Upper lobe of left lung (tissue), 6 donors: ENCODE data around the gene CACNA2D1. TPM values are rescaled to one million over a fixed set of nuclear protein-coding genes. Genes with fewer than 3 reads are reported as not detected.

Experiments used
- ATAC-seq, 2 donors: fragments of 200-7000 bp; cut with Tn5 transposase; one replicate each; pipeline ENCODE4 v1.9.1; 2022; ENCODE audit warnings: mild to moderate bottlenecking in 2 of 2, moderate library complexity in 2 of 2; ENCODE audit not compliant: low FRiP score in 2 of 2
- DNase-seq, 2 donors: peaks; one replicate each; pipeline ENCODE4 v3.0.0-alpha.2; 2019 to 2020
- H3K27ac ChIP-seq, 4 donors: fragments of 200-600 bp; sonication (generic); one replicate each; pipeline ENCODE4 v1.5.1; 2016 to 2019
- H3K27me3 ChIP-seq, 4 donors: fragments of 200-600 bp; sonication (generic); one replicate each; pipeline ENCODE4 v1.5.1; 2017 to 2019
- H3K36me3 ChIP-seq, 4 donors: fragments of 200-600 bp; sonication (generic); one replicate each; pipeline ENCODE4 v1.5.1; 2016 to 2019
- H3K4me1 ChIP-seq, 4 donors: fragments of 200-600 bp; sonication (generic); one replicate each; pipeline ENCODE4 v1.5.1; 2018 to 2019
- H3K4me3 ChIP-seq, 4 donors: fragments of 200-600 bp; sonication (generic); one replicate each; pipeline ENCODE4 v1.5.1; 2017 to 2019; ENCODE audit warnings: mild to moderate bottlenecking in 2 of 4, moderate library complexity in 1 of 4
- H3K9me3 ChIP-seq, 4 donors: fragments of 200-600 bp; sonication (generic); one replicate each; pipeline ENCODE4 v1.5.1; 2018 to 2019
- CTCF ChIP-seq, 6 experiments: fragments of 450-650 bp in 4 of 6; fragments of 200-600 bp in 2 of 6; sonication (generic) in 2 of 6; IDR thresholded peaks; one replicate each; pipeline ENCODE4 v1.5.1; 2016 to 2019; ENCODE audit warnings: antibody characterized with exemption in 6 of 6
- EP300 ChIP-seq, 4 donors: sonication (generic); formaldehyde crosslinking; IDR thresholded peaks; one replicate each; pipeline ENCODE4 v1.5.1; 2017; ENCODE audit warnings: antibody characterized with exemption in 4 of 4, control low read depth in 2 of 4
- POLR2A ChIP-seq, 4 donors: fragments of 450-650 bp; IDR thresholded peaks; one replicate each; pipeline ENCODE4 v1.5.1; 2016 to 2017; ENCODE audit warnings: antibody characterized with exemption in 4 of 4, mild to moderate bottlenecking in 2 of 4
- POLR2AphosphoS5 ChIP-seq, 2 donors: sonication (generic); formaldehyde crosslinking; IDR thresholded peaks; one replicate each; pipeline ENCODE4 v1.5.1; 2017; ENCODE audit warnings: antibody characterized with exemption in 2 of 2
- WGBS, 2 donors: methylation state at CpG; one replicate each; pipeline ENCODE4 v1.1.5; 2017 to 2018; 5-methylcytosine and 5-hydroxymethylcytosine counted together
- total RNA-seq, 6 donors: library from RNA; depleted of rRNA in 4 of 6; stranded (reverse); fragments of >200 nt in 4 of 6; gene quantifications; one replicate each; pipeline versions ENCODE4 v1.1.0 to v1.2.1, GENCODE V29; 2016 to 2021
- donor health status: DM: no; HTN: no; CAD: no; lungs with moderate emphysema.
- donor health status: DM: no; HTN: yes; CAD: no; lungs with severe emphysema.

Gene CACNA2D1
- total RNA-seq, 6 donors from 2014 or later, result 6.7 to 85.9 (median 9.6) TPM

DNA sequence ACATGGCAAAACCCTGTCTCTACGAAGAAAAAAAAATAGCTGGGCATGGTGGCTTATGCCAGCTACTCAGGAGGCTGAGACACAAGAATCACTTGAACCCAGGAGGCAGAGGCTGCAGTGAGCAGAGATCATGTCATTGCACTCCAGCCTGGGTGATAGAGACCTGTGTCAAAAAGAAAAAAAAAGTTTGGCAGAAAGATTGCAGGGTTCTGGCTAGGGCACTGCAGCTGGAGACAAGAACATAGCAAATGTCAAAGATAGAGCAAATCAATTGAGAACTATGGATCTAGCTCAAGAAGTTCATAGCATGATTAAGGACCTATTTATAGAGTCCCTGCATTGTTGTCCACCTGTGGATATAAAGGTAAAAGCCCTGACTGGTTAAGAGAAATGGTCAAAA is 79.5 kb downstream of the CACNA2D1 start:
- no peaks in the 10 kb centered on the region for H3K27me3 ChIP-seq
- TF ChIP-seq CTCF (IDR thresholded peaks at IDR 0.05) (no peak), EP300 (IDR thresholded peaks at IDR 0.05) (no peak), POLR2AphosphoS5 (IDR thresholded peaks at IDR 0.05) (no peak), POLR2A (IDR thresholded peaks at IDR 0.05) (no peak)
- DNase-seq (no peak), ATAC-seq (no peak)
- no peak overlapping the region for H3K4me3 ChIP-seq
- no peaks in the 10 kb centered on the region for H3K9me3 ChIP-seq
- 67% methylated on average over 1 of the region's 1 CpG for WGBS, 2 donors
- no peaks in the 10 kb centered on the region for H3K36me3 ChIP-seq
- no peaks in the 10 kb centered on the region for H3K4me1 ChIP-seq
- no peak overlapping the region for H3K27ac ChIP-seq

GRCh38 chr7:82362129-82362706 is 81.4 kb downstream of the CACNA2D1 start:
- DNase-seq, result no peak
- no peak for ATAC-seq
- Histone ChIP-seq H3K4me1 (no peaks in the 10 kb centered on the region), H3K4me3 (no peak overlapping the region), H3K9me3 (no peaks in the 10 kb centered on the region), H3K27me3 (no peaks in the 10 kb centered on the region), H3K27ac (no peak overlapping the region), H3K36me3 (no peaks in the 10 kb centered on the region)
- TF ChIP-seq CTCF (IDR thresholded peaks at IDR 0.05) (no peak), EP300 (IDR thresholded peaks at IDR 0.05) (no peak), POLR2AphosphoS5 (IDR thresholded peaks at IDR 0.05) (no peak)
- WGBS, 2 donors, result 79 to 80% methylated on average over 2 of the region's 2 CpGs

DNA sequence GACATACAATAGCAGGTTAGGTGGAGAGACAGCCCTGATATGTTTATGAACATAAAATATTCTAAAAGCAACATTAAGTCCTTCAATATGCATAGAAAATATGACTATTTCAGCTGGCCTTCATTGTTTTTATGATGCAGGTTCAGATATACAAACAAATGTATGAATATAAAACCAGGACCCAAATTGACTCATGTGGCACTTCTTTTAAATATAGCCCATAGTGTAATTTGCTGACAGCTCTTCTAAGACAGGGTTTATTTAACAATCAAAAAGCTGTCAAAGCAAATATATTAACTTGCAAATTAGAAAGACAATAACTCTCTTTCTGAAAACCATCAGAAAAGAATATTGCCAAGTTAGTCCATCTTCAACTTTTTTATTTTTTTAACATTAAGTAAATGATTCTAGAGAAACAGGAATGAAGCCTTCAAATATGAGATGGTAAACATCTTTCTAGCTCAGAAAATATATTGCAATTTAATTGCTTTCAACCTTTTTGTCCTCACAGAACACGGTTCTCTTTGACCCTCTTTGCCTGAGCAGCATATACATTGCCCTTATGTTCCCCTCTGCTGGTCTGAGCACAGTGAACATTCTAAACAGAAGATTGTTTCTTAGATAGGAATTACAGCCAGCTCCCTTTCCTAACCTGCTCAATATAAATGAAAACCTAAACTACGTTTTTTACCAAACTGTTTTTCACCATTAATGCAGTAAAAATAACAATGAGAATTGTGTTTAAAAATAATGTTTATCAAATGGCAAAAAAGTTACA is 82.8 kb downstream of the CACNA2D1 start:
- Histone ChIP-seq H3K4me1 (no peaks in the 10 kb centered on the region), H3K4me3 (no peak overlapping the region), H3K27me3 (no peaks in the 10 kb centered on the region), H3K9me3 (no peaks in the 10 kb centered on the region), H3K27ac (no peak overlapping the region), H3K36me3 (no peaks in the 10 kb centered on the region)
- 22 to 42% methylated on average over 2 of the region's 2 CpGs for WGBS, 2 donors
- TF ChIP-seq POLR2AphosphoS5 (IDR thresholded peaks at IDR 0.05), result no peak
- TF ChIP-seq POLR2A (IDR thresholded peaks at IDR 0.05), result no peak
- TF ChIP-seq EP300 (IDR thresholded peaks at IDR 0.05), result no peak
- TF ChIP-seq CTCF (IDR thresholded peaks at IDR 0.05), result no peak
- DNase-seq, result no peak
- ATAC-seq, result no peak

DNA sequence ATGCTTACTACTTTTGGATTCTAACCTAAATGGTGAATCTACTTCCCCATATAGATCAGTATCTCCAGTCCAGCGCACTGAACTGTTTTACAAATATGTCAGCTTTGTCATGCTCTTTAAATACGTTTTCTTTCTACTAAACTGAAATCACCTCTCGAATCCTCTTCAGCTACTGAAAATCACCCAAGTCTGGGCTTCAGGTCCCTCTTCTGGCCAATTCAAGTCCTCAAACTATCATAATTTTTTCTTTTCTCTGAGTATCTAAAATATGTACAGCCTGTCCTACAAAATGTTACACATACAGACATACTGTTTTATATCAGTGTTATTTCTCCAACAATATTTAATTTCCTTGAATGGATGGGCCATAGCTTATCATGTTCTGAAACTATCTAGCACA is 84.2 kb downstream of the CACNA2D1 start:
- TF ChIP-seq CTCF (IDR thresholded peaks at IDR 0.05), result no peak
- no peak for TF ChIP-seq POLR2AphosphoS5 (IDR thresholded peaks at IDR 0.05)
- TF ChIP-seq EP300 (IDR thresholded peaks at IDR 0.05), result no peak
- TF ChIP-seq POLR2A (IDR thresholded peaks at IDR 0.05), result no peak
- H3K27ac ChIP-seq, result no peak overlapping the region
- WGBS, 2 donors, result 80 to 87% methylated on average over 3 of the region's 3 CpGs
- H3K9me3 ChIP-seq, result no peaks in the 10 kb centered on the region
- H3K36me3 ChIP-seq, result no peaks in the 10 kb centered on the region
- H3K4me1 ChIP-seq, result no peaks in the 10 kb centered on the region
- H3K4me3 ChIP-seq, result no peak overlapping the region
- no peak for ATAC-seq
- no peaks in the 10 kb centered on the region for H3K27me3 ChIP-seq
- no peak for DNase-seq

GRCh38 chr7:82358923-82359322 is 84.7 kb downstream of the CACNA2D1 start:
- no peak for DNase-seq
- H3K36me3 ChIP-seq, result no peaks in the 10 kb centered on the region
- H3K27ac ChIP-seq, result no peak overlapping the region
- no peaks in the 10 kb centered on the region for H3K27me3 ChIP-seq
- 87 to 90% methylated on average over 5 of the region's 5 CpGs for WGBS, 2 donors
- no peaks in the 10 kb centered on the region for H3K9me3 ChIP-seq
- no peaks in the 10 kb centered on the region for H3K4me1 ChIP-seq
- TF ChIP-seq CTCF (IDR thresholded peaks at IDR 0.05) (no peak), EP300 (IDR thresholded peaks at IDR 0.05) (no peak), POLR2A (IDR thresholded peaks at IDR 0.05) (no peak), POLR2AphosphoS5 (IDR thresholded peaks at IDR 0.05) (no peak)
- no peak overlapping the region for H3K4me3 ChIP-seq
- ATAC-seq, result no peak
